WTC11 (cell line): ENCODE results near the gene ESPN. TPM values are rescaled to one million over a fixed set of nuclear protein-coding genes. Genes with fewer than 3 reads are reported as not detected.

Experiments
- ATAC-seq: fragments of 200-7000 bp; cut with Tn5 transposase; 2 replicates; pipeline ENCODE4 v1.10.0; 2021; ENCODE audit warnings: mild to moderate bottlenecking, moderate library complexity
- CTCF ChIA-PET: fragments of 300-600 bp; sonication (Branson Sonifier 250); formaldehyde crosslinking; loops from one replicate; lab custom pipeline; 2021; ENCODE audit warnings: antibody characterized with exemption; lab: Charles Lee
- POLR2A ChIA-PET: fragments of 350-600 bp; sonication (Branson Sonifier 250); formaldehyde crosslinking; loops from one replicate; lab custom pipeline; 2021; ENCODE audit warnings: antibody characterized with exemption; lab: Charles Lee
- DNase-seq: peaks from one replicate; pipeline ENCODE4 v3.0.0; 2021; ENCODE audit warnings: low spot score
- H3K27ac Mint-ChIP-seq: 2 replicates; pipeline ENCODE4 v1.8.0; 2021; ENCODE audit warnings: mixed read lengths
- H3K27me3 Mint-ChIP-seq: 2 replicates; pipeline ENCODE4 v1.8.0; 2021; ENCODE audit warnings: low read depth, mild to moderate bottlenecking, moderate library complexity, mixed read lengths
- H3K36me3 Mint-ChIP-seq: 2 replicates; pipeline ENCODE4 v1.8.0; 2021; ENCODE audit warnings: mixed read lengths
- H3K4me1 Mint-ChIP-seq: 2 replicates; pipeline ENCODE4 v1.8.0; 2022; ENCODE audit warnings: mixed read lengths
- H3K4me3 Mint-ChIP-seq: 2 replicates; pipeline ENCODE4 v1.8.0; 2021; ENCODE audit warnings: mild to moderate bottlenecking, moderate library complexity, mixed read lengths
- H3K9me3 Mint-ChIP-seq: 2 replicates; pipeline ENCODE4 v1.8.0; 2021; ENCODE audit warnings: mixed read lengths
- AFF4 ChIP-seq: sonication (generic); formaldehyde crosslinking; IDR thresholded peaks from 2 replicates; pipeline ENCODE4 v1.8.1; 2023; ENCODE audit warnings: mild to moderate bottlenecking, missing genetic modification reagents, borderline replicate concordance
- ATF2 ChIP-seq: sonication (generic); formaldehyde crosslinking; IDR thresholded peaks from 2 replicates; pipeline ENCODE4 v1.8.1; 2022; ENCODE audit warnings: low read depth, missing genetic modification reagents, borderline replicate concordance
- CREM ChIP-seq: sonication (generic); formaldehyde crosslinking; IDR thresholded peaks from 2 replicates; pipeline ENCODE4 v1.8.1; 2022; ENCODE audit warnings: mild to moderate bottlenecking, missing genetic modification reagents, moderate library complexity
- CTCF ChIP-seq: fragments of 200-600 bp; IDR thresholded peaks from 2 replicates; pipeline ENCODE4 v1.8.0; 2022; ENCODE audit warnings: antibody characterized with exemption
- FOXJ3 ChIP-seq: sonication (generic); formaldehyde crosslinking; IDR thresholded peaks from 2 replicates; pipeline ENCODE4 v1.9.0; 2021; ENCODE audit warnings: missing genetic modification reagents, mild to moderate bottlenecking, borderline replicate concordance
- GABPB1 ChIP-seq: sonication (generic); formaldehyde crosslinking; IDR thresholded peaks from 2 replicates; pipeline ENCODE4 v1.8.1; 2023; ENCODE audit warnings: mild to moderate bottlenecking, missing genetic modification reagents
- JUN ChIP-seq: sonication (generic); formaldehyde crosslinking; IDR thresholded peaks from 2 replicates; pipeline ENCODE4 v1.8.0; 2023; ENCODE audit warnings: mild to moderate bottlenecking, missing genetic modification reagents
- NFYB ChIP-seq: sonication (generic); formaldehyde crosslinking; conservative IDR thresholded peaks from 2 replicates; pipeline ENCODE4 v1.8.0; 2022; ENCODE audit warnings: low read depth, missing genetic modification reagents
- NR3C1 ChIP-seq: sonication (generic); formaldehyde crosslinking; conservative IDR thresholded peaks from 2 replicates; pipeline ENCODE4 v1.8.1; 2023; ENCODE audit warnings: low read depth, mild to moderate bottlenecking, missing genetic modification reagents
- SP1 ChIP-seq: sonication (generic); formaldehyde crosslinking; conservative IDR thresholded peaks from 2 replicates; pipeline ENCODE4 v1.8.1; 2022; ENCODE audit warnings: missing genetic modification reagents
- TCF7 ChIP-seq: sonication (generic); formaldehyde crosslinking; IDR thresholded peaks from 2 replicates; pipeline ENCODE4 v1.8.0; 2022; ENCODE audit warnings: mild to moderate bottlenecking, low read depth, missing genetic modification reagents, moderate library complexity
- TP53 ChIP-seq: sonication (generic); formaldehyde crosslinking; IDR thresholded peaks from 2 replicates; pipeline ENCODE4 v1.8.1; 2023; ENCODE audit warnings: mild to moderate bottlenecking, missing genetic modification reagents
- ZNF219 ChIP-seq: sonication (generic); formaldehyde crosslinking; IDR thresholded peaks from 2 replicates; pipeline ENCODE4 v1.8.0; 2023; ENCODE audit warnings: missing genetic modification reagents, mild to moderate bottlenecking, borderline replicate concordance
- ZNF263 ChIP-seq: sonication (generic); formaldehyde crosslinking; IDR thresholded peaks from 2 replicates; pipeline ENCODE4 v1.8.1; 2022; ENCODE audit warnings: low read depth, mild to moderate bottlenecking, moderate library complexity, missing genetic modification reagents
- ZNF317 ChIP-seq: sonication (generic); formaldehyde crosslinking; IDR thresholded peaks from 2 replicates; pipeline ENCODE4 v1.8.1; 2023; ENCODE audit warnings: low read depth, mild to moderate bottlenecking, moderate library complexity, missing genetic modification reagents, borderline replicate concordance
- ZNF532 ChIP-seq: fragments of 250-450 bp; sonication (Bioruptor Pico); IDR thresholded peaks from 2 replicates; pipeline ENCODE4 v1.9.0; 2021; ENCODE audit warnings: mild to moderate bottlenecking, borderline replicate concordance
- ZSCAN18 ChIP-seq: fragments of 250-450 bp; sonication (Bioruptor Pico); IDR thresholded peaks from 2 replicates; pipeline ENCODE4 v2.1.2; 2022; ENCODE audit warnings: mild to moderate bottlenecking, moderate library complexity
- total RNA-seq: library from RNA; stranded (reverse); gene quantifications from 3 replicates; pipeline ENCODE4 v1.2.3, GENCODE V29; 2021

The ESPN gene
- total RNA-seq, 1 experiment from 2014 or later: 46.1 TPM

GRCh38 chr1:6416906-6417305 is 7.7 kb upstream of the ESPN start:
- DNase-seq (no peak), ATAC-seq (no peak)
- ChIA-PET CTCF (interaction anchor here (1.6 to 4.0 kb wide), 6 partner anchors 12 to 178 kb away, joined by 3 to 35 read pairs (median 6); partner anchors contain the start of gene ACOT7), POLR2A (no interaction called here)
- TF ChIP-seq GABPB1 (CRISPR knock-in tag) (no peak), ZNF317 (CRISPR knock-in tag) (no peak), AFF4 (CRISPR knock-in tag) (no peak), CREM (CRISPR knock-in tag) (no peak), ZNF532 (CRISPR knock-in tag) (no peak), ZSCAN18 (CRISPR knock-in tag) (no peak), SP1 (CRISPR knock-in tag) (no peak), ZNF263 (CRISPR knock-in tag) (no peak), NR3C1 (CRISPR knock-in tag) (no peak), CTCF (no peak), TP53 (CRISPR knock-in tag) (no peak), ATF2 (CRISPR knock-in tag) (no peak), NFYB (CRISPR knock-in tag) (no peak), TCF7 (CRISPR knock-in tag) (no peak), FOXJ3 (CRISPR knock-in tag) (no peak), ZNF219 (CRISPR knock-in tag) (no peak), JUN (CRISPR knock-in tag) (no peak)
- Mint-ChIP-seq H3K27ac (no peak overlapping the region), H3K36me3 (no peaks in the 10 kb centered on the region), H3K4me3 (no peak overlapping the region), H3K9me3 (no peaks in the 10 kb centered on the region), H3K27me3 (peaks cover 94% of the 10 kb centered on the region), H3K4me1 (peaks cover 20% of the 10 kb centered on the region)
